HG02678 (cell line): Measurements from ENCODE around the gene TMEM167A.

Experiments used
- ATAC-seq: cut with Tn5 transposase; IDR thresholded peaks from one replicate; pipeline ENCODE4 v1.9.1; 2021; ENCODE audit warnings: mild to moderate bottlenecking, moderate library complexity; ENCODE audit not compliant: unreplicated experiment

Gene TMEM167A

GRCh38 chr5:83076742-83077661, at the start of gene TMEM167A, which contains the start of gene XRCC4:
TSS of gene TMEM167A (minus strand) at chr5:83077394. CDS start at chr5:83077323, 71 bp downstream.
TSS of gene XRCC4 (plus strand) at chr5:83077547. CDS start at chr5:83104920, 27,373 bp downstream.
- peak; percentile 98 for ATAC-seq

DNA sequence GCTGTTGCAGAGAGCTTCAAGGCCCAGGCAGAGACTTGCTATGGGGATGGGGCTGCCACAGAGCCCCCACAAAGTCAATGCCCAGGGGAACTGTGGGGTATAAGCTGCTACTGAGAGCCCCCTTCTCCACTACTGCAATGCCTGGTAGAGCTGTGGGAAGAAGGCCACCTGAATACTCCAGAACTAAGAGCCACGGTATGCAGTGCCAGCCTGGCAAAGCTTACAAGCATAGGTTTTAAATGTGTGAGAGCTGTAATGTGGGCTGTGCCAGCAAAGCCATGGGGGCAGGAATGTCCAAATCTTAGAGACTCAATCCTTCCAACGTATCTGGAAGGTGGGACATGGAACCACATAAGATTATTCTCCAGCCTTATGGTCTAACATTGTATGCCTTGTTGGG, 49.3 kb upstream of the TMEM167A start:
- ATAC-seq, result no peak

DNA sequence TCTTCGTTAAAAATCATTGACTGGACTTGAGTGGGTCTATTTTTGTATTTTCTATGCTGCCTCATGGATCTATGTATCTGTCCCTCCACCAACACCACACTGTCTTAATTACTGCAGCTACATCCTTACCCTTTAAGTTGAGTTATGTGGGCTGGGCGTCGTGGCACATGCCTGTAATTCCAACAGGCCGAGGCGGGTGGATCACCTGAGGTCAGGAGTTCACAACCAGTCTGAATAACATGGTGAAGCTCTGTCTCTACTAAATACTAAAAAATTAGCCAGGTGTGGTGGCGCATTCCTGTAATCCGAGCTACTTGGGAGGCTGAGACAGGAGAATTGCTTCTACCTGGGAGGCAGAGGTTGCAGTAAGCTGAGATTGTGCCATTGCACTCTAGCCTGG, 48.4 kb upstream of the TMEM167A start:
- ATAC-seq, result no peak

- ATAC-seq, result no peak
Measured at GRCh38 chr5:83124593-83124992, 47.4 kb upstream of the TMEM167A start.

- ATAC-seq, result no peak
Measured at GRCh38 chr5:83118976-83119375, 41.8 kb upstream of the TMEM167A start.

DNA sequence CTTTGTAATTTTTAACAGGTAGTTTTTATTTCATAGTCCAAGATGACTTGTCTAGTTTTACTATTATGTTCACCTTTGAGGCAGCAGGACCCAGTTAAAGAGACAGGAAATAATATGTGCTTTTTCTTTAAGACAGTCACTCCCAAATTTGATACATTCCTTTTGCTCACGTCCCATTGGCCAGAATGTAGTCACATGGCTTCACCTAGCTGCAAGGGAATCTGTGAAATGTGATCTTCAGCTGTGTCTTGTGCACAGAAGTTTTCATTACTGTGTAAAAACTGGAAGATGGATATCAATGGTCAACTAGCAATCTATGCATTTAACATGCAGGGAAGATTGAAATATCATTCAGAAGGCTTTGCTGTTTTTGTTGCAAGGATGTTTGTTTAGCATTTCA, 41.3 kb upstream of the TMEM167A start:
- ATAC-seq, result no peak

GRCh38 chr5:83115816-83116215, 38.6 kb upstream of the TMEM167A start:
- ATAC-seq, result no peak

DNA sequence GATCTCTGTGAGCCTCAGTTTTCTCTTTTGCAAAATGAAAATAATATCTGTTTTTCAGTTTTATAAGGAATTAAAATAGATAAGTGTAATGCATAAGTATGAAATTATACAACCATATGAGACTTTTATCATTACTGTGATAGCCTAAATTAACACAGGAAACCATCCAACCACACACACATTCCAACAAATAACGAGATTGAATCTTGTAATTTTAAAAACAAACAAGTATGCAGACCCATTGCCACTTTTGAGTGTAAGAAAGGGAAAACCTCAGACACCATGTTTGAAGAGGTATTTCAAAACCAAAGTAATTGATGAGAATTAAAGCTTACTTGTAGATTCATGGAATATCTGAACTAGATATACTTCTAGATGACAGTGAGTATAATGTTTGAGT, 32.2 kb upstream of the TMEM167A start:
- no peak for ATAC-seq

GRCh38 chr5:83107692-83108420, 30.7 kb upstream of the TMEM167A start:
- ATAC-seq, result no peak

GRCh38 chr5:83104021-83104420, 26.8 kb upstream of the TMEM167A start:
- ATAC-seq, result no peak

DNA sequence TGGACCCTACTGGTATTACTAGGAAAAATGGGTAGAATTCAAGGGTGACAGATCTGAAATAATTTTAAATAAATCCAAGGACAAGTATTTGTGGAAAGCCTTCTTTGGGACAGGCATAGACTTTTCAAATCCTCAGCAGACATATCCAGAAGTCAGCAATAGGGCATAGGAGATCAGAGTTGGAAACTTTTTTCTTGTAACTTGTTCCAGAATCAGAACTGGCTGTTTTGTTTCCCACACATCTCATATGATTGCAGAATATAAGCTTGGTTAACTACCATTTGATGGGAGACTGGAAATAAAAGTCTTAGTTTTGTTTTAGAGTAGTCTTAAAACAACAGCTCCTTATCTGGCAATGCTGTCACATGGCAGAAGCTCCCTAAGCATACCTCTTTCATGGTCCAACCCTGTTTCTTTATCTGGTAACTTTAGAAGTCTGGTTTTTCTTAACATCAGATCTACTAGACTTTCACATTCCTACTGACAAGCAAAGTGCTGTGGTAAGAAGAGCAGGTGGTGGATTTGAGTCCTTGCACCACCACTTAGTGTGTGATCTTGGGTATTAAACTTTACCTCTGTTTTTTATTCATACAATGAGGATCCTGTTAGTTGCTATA, 25.3 kb upstream of the TMEM167A start:
- no peak for ATAC-seq

- no peak for ATAC-seq
Measured at GRCh38 chr5:83101514-83101913, 24.3 kb upstream of the TMEM167A start.

- no peak for ATAC-seq
Measured at GRCh38 chr5:83099445-83099844, 22.3 kb upstream of the TMEM167A start.

DNA sequence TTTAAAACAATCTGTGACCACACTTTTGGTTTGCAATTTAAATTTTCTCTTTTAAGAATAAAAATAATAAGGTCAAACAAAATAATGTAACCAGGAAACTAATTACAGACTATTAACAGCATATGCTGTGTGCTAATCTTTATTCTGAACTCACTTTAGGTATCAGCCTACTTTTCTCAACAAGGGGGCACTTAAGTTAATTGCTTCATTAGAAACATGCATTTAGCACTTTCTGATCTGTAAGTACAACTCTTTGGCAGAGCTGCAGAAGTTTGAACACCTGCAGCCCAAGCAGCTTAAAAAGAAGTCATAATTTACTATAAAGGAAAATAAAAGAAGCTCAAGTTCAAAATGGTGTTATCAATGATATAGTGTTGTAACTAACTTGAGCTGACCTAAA, 21.8 kb upstream of the TMEM167A start:
- no peak for ATAC-seq

DNA sequence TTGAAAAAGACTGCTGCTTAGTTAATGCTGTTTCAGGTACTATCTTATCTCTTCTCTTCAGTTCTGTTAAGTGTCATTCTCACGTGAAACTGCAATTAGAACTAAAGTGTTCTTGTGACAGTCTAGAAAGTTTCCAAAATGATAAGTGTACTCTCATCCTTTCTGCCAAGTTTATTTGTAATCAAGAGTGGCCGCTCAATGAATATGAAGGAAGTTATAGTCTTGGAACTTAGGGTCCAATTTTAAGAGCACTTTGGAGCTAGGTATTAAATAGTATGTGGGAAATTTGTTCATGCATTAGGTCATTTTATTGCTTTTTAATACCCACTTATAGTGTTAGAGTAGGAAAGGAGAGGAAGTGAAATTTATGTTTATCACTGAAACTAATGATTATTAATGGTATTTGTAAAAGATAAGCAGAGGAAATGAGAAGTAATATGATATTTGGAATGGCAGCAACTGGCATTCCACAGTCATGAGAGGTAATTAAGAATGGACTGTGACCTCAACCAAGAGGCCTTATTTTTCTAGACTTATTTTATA, 20.6 kb upstream of the TMEM167A start:
- no peak for ATAC-seq

GRCh38 chr5:83096660-83097339, 19.6 kb upstream of the TMEM167A start:
- no peak for ATAC-seq

DNA sequence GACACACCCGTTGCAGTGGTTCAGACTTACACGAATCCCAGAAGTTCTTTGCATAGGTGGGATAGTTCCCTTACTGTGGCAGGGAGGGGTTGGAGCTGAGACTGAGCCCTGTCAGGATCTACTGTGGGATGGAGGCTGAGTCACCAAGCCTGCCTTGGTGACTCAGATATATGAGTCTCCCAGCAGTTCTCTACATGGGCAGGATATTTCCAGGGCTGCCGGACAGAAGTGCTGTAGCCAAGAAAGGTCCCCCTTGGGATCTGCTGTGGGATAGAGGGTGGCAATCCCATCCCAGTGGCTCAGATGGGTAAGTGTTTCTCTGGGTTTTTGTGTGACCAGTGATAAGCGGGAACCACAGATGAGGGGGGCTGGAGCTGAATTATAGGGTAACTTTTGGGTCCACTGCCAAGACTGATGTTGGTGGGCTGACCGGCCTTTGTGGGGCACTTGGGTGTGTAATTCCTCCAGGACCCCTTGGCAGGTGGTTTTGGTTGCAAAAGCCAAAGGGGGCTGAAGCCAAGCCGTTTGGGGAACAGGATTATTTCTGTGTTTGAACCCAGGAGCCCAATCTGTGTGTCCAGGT, 18.9 kb upstream of the TMEM167A start:
- no peak for ATAC-seq

- no peak for ATAC-seq
Measured at GRCh38 chr5:83095163-83095956, 18.2 kb upstream of the TMEM167A start.

DNA sequence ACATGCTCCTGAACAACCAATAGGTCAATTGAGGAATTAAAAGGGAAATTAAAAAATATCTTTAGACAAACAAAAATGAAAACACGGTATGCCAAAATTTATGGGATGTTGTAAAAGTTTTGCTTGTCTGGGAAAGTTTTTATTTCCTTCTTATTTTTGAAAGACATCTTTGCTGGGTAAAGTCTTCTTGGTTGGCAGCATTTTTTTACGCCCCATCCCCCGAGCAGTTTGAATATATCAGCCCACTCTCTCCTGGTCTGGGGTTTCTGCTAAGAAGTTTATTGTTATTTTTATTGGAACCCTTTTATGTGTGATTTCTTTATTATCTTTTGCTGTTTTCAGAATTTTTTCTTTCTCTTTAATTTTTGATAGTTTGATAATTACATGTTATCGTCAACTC, 16.5 kb upstream of the TMEM167A start:
- ATAC-seq, result no peak
